CMK (cell line): ENCODE results near the gene NOC2L.
"Not testable (repeated sequence)": the region's sequence is repeated elsewhere in the genome, so short reads cannot be mapped to it uniquely, and the experiment has no call there.

Experiments used
- DNase-seq: peaks from one replicate; pipeline ENCODE4 v3.0.0-alpha.2; 2010; ENCODE audit warnings: low read depth

Gene NOC2L

DNA sequence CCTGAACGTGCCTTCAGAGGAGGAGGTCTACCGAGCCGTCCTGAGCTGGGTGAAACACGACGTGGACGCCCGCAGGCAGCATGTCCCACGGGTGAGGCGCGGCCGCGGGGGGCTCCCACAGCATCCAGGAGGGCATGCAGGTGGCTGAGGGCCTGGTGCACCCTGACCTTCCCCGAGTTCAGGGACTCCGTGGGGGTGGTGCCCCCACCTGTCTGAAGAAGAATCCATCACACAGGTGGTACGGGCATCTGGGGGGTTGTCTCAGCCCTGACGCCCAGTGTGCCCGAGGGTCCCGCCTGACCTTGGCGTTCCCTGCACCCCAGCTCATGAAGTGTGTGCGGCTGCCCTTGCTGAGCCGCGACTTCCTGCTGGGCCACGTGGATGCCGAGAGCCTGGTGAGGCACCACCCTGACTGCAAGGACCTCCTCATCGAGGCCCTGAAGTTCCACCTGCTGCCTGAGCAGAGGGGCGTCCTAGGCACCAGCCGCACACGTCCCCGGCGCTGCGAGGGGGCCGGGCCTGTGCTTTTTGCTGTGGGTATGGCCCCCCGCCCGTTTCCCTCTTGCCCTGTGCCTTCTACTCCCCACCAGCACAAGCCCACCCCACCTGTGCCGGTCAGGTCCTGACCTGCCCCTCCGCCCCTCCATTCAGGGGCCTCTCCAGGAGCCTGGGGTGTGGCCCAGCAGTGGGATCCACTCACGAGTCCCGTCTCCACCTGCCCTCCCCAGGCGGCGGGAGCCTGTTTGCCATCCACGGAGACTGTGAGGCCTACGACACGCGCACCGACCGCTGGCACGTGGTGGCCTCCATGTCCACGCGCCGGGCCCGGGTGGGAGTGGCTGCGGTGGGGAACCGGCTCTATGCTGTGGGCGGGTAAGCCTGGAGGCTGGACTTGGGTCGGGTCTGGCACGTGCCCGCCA, 3.6 kb upstream of the NOC2L start:
- no peak for DNase-seq

DNA sequence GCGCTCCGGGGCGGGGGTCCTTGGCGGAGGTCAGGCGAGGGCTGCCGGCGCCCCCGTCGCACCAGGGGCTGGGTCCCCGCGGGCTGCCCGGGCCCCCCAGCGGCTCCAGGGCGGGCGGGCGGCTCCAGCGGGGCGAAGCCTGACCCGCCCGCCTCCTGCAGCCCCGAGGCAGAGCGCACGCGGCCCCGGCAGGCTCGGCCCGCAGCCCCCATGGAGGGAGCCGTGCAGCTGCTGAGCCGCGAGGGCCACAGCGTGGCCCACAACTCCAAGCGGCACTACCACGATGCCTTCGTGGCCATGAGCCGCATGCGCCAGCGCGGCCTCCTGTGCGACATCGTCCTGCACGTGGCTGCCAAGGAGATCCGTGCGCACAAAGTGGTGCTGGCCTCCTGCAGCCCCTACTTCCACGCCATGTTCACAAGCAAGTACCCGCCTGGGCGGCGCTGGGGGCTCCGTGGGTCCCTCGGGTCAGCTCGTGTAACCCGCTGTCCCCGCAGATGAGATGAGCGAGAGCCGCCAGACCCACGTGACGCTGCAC, 2.1 kb upstream of the NOC2L start:
- DNase-seq, result no peak

DNA sequence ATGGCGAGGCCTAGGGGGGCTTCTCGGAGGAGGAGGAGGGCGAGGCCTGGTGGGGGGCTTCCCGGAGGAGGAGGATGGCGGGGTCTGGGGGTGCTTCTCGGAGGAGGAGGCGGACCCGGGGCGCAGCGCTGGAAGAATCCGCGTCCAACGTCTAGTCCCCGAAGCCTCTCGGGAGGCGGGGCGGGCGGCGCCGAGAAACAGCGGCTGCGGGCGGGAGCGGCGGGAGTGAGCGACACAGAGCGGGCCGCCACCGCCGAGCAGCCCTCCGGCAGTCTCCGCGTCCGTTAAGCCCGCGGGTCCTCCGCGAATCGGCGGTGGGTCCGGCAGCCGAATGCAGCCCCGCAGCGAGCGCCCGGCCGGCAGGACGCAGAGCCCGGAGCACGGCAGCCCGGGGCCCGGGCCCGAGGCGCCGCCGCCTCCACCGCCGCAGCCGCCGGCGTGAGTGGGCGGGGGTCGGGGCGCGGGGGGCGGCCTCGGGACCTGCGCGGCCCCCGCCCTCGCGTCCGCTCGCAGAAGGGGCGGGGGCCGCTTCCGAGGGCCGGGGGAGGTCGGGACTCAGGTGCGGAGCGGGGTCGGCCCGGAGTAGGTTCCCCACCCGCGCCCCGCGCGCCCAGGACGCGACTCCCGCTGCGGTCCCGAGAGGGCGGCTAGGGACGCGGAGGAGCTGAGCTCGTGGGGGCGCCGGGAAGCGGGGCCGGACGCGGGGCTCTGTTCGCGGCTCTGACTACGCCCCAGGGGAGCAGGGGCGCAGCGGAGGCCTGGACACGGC, 1.5 kb upstream of the NOC2L start, which contains the start of gene KLHL17:
Gene KLHL17, plus strand, starts transcription at position 222 of the 769 bp plus-strand sequence. Its CDS starts 110 bp downstream, at position 332.
- DNase-seq, result no peak

DNA sequence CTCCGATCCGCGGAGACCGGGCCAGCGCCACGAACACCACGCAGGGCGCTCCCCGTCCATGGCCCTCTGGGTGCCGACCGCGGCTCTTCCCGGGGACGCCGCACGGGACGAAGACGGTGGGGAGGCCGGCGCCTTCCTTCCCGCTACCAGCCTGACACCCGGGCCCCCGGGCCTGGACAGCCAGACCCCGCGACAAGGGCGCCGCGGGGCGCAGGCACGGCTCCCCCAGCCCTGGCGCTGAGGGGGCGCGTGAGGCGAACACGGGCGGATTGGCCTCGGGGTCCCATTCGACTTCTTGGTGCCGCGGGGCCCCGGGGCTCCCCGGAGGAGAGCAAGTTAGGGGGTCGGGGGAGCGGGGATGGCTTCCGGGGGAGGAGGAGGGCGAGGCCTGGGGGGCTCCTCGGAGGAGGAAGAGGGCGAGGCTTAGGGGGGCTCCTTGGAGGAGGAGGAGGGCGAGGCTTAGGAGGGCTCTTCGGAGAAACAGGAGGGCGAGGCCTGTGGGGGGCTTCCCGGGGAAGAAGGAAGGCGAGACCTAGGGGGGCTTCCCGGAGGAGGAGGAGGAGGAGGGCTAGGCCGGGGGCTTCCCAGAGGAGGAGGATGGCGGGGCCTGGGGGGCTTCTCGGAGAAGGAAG, 791 bp upstream of the NOC2L start:
- DNase-seq, result no peak

DNA sequence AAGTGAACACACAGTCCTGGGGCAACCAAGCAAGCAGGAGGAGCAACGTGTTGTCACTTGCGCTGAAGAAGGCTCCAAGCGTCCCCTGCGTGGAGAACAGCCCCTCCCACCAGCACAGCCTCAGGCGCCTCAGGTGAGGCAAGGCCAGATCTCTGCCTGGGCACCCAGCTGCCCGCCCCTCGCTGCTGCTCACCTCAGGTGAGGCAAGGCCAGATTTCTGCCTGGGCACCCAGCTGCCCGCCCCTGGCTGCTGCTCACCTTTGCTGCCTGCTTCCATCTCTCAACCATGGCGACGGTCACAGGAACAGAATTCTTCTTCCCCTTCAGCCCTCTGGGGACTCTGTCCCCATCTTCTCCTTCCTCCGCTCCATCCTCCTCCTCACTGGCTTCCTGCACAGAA, 2.4 kb downstream of the NOC2L start:
- no peak for DNase-seq

DNA sequence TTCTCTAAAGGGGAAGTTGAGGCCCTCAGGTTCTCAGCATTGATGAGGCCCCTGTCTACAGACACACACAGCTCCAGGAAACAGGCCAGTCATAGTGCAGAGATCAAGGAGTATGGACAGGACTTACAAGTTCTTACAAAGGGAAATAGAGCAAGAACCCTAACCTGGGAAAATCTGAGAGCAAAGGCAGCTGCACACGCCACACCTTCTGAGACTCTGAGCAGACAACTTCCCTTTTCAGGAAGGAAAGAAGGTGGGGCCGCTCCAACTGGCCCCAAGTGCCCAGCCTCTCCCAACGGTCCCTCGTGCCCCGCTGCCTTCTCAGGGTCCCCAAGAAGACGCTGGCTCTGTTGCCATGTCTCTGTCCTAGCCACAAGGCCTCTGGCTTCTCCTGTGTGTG, 3.6 kb downstream of the NOC2L start:
- DNase-seq, result no peak

DNA sequence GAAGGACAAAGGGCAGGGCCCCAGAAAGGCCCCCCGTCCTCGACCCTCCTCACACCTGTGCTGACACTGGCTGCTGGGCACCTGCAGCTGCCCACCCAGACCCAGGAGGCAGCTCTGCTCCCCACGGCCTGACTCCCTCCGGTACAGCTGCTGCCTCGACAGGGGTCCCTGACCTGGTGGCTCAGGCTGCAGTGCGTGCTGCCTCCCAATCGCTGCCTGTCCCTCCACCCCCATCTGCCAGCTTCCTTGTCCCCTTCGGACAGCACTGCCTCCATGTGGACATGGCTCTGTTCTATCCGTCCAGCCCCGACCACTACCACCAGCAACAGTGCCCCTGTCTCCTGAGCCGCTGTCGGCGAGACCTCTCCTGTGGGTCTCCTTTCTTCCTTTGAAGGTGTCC, 4.1 kb downstream of the NOC2L start:
- no peak for DNase-seq

DNA sequence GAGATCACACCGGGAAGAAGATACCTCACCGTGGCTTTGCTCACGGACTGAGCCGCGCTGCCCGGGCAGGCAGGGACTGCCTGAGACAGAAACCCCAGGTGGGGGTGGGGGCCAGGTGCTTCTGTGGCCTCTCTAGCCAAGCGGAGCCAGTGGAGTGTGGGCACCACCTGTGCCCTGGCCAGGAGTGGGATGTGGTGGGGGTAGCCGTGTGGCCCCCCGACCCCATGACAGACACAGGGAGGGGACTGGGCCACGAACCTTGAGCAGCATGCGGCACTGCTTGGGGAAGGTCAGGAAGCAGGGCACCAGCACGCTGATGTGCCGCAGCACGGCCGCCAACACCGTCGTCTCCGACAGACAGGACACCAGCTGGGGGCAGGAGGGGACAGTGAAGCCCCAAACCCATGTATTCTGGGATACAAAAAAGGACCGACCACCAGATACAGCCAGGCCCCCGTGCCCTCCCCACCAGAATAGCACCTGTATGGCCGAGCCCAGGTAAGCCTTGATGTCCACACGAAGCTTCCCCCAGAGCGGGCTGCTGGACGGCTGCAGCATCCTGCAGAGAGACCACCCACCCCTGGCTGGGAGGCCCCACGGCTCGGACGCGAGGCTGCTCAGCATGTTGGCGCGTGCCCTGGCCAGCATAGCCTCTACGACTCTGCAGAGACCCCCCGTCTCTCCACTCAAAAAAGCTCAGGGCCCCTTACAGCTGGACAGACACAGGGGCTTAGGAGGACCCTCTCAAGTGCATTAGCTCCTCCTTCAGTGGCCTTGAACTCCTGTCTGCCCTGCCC, 5.3 kb downstream of the NOC2L start:
- DNase-seq, result no peak

DNA sequence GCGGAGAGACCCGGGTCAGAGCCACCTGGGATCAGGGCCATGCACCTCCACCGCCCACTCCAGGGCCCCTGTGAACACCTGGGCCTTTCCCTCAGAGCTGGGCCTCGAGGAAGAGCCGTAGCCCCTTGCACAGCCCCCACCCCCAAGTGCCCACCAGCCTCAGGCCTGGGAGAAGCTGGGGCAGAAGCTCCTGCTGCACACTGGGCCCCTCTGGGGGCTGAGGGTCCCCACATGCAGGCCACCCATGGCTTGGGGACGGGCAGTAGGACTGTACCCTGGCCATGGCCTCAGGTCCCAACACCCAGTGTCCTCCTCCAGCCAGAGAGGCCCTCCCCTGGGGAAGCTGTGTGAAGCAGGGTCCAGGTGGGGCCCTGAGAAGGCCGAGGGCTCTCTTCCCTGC, 6.5 kb downstream of the NOC2L start:
- DNase-seq, result no peak

DNA sequence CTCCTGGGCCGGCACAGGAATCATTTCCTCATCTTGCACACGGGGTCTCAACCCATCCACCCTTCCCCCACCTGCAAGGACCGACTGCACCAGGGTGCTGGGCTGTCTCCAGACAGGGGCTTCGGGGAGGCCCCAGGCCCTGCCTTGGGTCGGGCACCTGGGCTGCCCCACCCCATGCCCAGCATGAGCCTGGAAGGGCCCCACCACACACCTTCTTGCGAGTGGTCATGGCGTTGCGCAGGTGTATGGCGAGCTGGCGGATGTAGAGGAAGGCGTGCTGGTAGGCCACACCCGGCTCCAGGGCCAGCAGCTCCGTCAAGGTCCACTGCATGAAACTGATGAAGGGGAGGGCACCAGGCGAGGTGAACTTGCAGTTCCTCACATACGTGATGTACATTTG, 6.9 kb downstream of the NOC2L start:
- DNase-seq, result no peak

DNA sequence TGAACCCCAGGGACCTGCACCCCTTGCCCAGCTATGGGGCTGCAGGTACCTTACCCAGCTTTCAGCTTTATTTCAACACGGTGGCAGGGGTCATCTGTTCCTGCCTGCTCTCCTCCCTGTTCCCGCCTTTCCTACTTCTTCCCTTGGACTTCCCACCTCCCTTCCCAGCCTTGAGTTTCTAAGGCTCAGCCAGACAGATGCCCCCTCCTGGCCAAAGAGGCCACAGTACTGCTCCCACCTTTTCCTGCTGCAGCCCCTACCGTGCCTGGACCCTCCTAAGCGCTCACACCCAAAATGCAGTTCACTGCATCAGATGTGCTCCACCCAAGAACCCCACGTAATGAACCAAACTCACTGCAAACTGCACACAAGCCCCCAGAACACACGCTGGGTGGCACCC, 7.7 kb downstream of the NOC2L start:
- DNase-seq, result no peak

DNA sequence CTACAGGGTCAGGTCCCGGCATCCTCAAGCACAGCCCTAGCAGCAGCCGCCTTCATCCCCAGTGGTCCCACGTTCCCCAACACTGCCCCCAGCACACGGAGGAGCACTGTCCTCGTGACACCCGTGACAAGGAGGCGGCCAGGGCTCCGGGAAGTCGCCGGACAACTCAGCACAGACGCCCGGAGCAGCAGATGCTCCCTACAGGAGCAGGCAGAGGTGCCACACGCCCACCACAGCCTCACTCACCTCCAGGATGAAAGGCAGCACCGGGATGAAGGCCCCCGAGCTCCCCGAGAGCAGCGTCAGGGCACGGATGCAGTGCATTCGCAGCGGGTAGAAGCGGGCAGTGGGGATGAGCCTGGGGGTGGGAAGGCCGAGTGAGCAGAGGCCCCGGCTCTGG, 8.2 kb downstream of the NOC2L start:
- no peak for DNase-seq

DNA sequence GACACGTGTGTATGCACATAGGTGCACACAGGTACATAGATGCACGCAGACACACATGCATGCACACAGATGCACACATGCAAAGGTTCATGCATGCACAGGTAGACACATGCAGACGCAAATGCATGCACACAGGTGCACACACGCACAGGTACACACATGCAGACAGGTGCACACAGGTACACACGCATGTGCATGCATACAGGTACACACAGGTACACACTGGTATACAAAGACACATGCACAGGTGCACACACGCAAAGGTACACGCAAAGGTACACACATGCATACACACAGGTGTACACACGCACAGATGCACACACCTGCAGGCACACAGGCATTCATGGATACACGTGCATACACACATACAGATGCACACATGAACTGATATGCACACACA, 8.8 kb downstream of the NOC2L start:
- no peak for DNase-seq

DNA sequence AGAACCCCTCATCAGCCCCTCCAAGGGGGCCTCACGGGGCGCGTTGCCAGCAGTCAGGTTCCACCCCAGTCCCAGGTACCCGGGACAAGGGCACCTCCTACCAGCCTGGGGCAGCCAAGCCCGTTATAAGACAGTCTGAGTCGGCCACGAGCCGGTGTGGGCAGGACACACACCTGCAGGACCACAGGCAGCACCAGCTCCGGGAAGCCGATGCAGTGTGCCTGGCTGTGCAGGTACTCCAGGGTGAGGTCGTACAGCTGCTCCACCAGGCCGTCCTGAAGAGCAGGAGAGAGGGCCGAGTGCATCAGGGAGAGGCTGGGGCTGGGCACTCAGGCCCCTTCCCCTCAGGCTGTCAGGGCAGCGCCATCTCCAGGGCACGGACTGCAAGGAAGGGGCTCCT, 11.1 kb downstream of the NOC2L start:
- no peak for DNase-seq

DNA sequence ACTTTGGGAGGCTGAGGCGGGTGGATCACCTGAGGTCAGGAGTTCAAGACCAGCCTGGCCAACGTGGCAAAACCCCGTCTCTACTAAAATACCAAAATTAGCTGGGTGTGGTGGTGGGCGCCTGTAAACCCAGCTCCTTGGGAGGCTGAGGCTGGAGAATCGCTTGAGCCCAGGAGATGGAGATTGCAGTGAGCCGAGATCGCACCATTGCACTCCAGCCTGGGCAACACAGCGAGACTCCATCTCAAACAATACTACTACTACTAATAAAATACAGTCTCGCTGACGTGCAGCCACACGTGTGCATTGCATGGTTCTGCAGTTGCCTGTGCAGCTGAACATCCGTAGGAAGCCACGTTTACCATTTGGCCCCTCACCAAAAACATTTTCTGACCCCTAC, 12.2 kb downstream of the NOC2L start:
- DNase-seq, result not testable (repeated sequence)

DNA sequence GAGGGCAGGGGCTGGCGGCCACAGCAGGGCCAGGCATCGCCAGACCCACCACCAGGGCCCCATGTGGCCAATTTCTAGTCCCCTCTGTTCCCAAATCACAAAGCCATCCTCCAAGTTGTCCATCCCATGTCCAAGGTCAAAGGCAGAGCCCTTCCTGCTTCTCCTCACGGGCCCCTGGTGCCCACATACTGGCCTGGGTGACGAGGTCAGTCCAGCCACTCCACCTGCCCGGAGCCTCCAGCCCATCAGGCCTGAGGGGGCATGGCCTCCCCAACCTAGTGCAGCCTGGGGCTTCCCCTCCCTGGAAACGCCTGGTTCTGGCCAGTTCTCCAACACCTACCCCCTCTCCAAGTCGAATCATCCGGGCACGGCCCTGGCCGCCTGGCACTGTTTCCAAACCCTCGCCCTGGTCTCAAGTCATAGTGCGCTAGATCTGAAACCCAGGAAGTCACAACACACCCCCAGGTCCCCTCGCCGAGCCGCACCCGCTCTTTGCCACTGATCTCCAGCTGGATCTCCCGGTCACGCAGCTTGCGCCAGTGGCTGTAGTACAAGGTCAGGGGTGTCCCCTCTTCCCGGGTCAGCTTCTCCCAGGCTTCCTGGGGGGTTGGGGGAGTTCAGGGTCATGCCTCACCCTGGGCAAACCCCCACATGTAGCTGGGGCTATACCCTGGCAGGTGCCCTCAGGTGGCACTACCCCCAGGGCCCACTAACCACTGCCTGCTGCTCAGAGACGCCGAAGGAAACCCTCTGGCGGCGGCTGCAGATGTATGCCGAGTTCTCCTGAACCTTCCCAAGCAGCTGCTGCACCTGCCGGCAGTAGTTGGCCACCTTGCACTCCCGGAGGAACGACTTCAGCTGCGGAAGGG, 13.1 kb downstream of the NOC2L start:
- DNase-seq, result no peak

DNA sequence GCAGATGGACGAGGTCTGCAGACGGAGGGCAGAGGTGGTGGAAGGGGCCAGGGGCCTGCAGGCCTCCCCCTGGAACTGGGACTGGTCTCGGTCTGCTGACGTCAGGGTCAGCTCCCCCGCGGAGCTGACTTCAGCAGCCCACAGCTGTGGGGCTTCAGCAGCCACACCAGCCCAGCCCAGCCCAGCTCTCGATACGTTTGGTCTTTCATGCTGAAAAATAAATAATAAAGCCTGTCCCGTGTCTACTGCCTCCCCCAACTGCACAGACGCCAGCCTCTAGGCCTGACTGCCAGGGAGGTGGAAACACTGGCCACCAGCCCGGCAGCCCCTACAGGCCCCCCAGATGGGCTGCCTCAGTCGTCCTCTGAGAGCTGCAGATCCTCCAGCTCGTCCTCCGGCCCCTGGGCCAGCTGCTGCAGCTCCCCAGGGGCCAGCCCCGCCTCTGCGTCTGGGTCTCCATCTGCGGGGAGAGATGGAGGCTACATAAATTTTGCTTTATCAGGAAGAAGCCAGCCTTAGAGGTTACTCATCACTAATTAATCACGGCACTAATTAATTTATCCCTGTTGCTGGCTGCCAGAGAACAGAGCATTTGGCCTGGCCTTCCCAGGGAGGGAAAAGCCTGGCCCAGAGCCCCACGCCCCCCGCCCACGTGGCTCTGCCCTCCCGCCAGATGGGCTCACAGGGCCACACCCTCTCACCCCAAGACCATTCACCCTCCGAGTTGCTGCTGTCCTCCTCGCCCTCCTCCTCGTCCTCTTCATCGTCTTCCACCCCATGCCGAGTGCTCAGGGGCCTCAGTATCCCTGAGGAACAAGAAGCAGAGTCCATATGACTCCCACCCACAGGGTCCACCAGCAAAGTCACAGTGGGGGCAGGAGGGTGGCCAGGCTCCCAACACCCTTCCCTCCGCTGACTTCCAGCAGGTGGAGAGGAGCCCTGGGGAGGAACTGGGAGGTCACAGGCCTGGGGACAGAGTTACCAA, 14.4 kb downstream of the NOC2L start:
- no peak for DNase-seq

DNA sequence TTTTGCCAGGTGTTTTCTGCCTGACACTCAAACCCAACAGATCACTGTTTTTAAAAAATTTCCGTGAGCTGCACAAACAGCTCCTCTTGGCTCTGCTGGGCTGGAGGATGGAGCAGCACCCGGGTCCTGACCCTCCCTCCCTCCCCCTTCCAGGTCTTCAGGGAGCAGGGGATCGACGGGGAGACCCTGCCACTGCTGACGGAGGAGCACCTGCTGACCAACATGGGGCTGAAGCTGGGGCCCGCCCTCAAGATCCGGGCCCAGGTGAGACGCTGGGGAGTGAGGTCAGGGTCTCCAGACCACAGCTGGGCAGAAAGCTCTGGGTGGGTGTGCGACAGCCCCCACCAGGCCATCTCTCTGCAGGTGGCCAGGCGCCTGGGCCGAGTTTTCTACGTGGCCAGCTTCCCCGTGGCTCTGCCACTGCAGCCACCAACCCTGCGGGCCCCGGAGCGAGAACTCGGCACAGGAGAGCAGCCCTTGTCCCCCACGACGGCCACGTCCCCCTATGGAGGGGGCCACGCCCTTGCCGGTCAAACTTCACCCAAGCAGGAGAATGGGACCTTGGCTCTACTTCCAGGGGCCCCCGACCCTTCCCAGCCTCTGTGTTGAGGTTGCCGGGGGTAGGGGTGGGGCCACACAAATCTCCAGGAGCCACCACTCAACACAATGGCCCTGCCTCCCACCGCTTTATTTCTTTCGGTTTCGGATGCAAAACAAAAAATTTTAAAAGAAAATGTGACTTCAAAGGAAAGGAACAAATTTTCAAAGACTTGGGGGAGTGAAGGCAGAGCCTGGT, 15.3 kb downstream of the NOC2L start:
- no peak for DNase-seq
